ENCODE data around the gene FCF1. TPM values are rescaled to one million over a fixed set of nuclear protein-coding genes. Genes with fewer than 3 reads are reported as not detected.

The FCF1 gene
- total RNA-seq, 1 experiment from 2014 or later = 62.5 TPM

GRCh38 chr14:74704656-74705055 is 8.3 kb upstream of the FCF1 start:
- ChIA-PET CTCF (no interaction called here), POLR2A (no interaction called here)
- no peak for TF ChIP-seq CTCF (IDR thresholded peaks at IDR 0.05; ENCODE audit: insufficient read depth in 1 of 2, low read depth in 1 of 2, low read length in 1 of 2, severe bottlenecking in 1 of 2, unreplicated experiment in 1 of 2)

GRCh38 chr14:74705613-74706500 is 7.1 kb upstream of the FCF1 start:
- POLR2A ChIA-PET = no interaction called here

More at GRCh38 chr14:74704656-74705055, 8.3 kb upstream of the FCF1 start:
- intact Hi-C loops (cut with micrococcal nuclease; ENCODE audit: unreplicated experiment) = no loop called here
- Histone ChIP-seq H3K4me3 (ENCODE audit: low read depth, low read length) (no peak overlapping the region), H3K9me3 (peaks cover 14% of the 10 kb centered on the region), H3K4me1 (no peaks in the 10 kb centered on the region), H3K36me3 (ENCODE audit: control insufficient read depth, insufficient read depth, low read length) (no peaks in the 10 kb centered on the region), H3K27me3 (replicated peaks; ENCODE audit: control insufficient read depth, insufficient read depth, low read length) (no peaks in the 10 kb centered on the region)
- no peak for DNase-seq
- BruUV-seq (replicated peaks) = no TSS peak
- no peak overlapping the region for H3K27ac Mint-ChIP-seq (ENCODE audit: unreplicated experiment)
- H3K4me1 Mint-ChIP-seq (ENCODE audit: low read depth, unreplicated experiment) = no peaks in the 10 kb centered on the region
- H3K27me3 Mint-ChIP-seq (ENCODE audit: insufficient read depth, unreplicated experiment) = no peaks in the 10 kb centered on the region
- H3K36me3 Mint-ChIP-seq (ENCODE audit: insufficient read depth, unreplicated experiment) = peaks cover 6% of the 10 kb centered on the region
- H3K4me3 Mint-ChIP-seq (ENCODE audit: unreplicated experiment) = no peak overlapping the region
- H3K9me3 Mint-ChIP-seq (ENCODE audit: unreplicated experiment) = peaks cover 13% of the 10 kb centered on the region

GRCh38 chr14:74710480-74710879 is 2.5 kb upstream of the FCF1 start:
- TF ChIP-seq CTCF (IDR thresholded peaks at IDR 0.05; ENCODE audit: insufficient read depth in 1 of 2, low read depth in 1 of 2, low read length in 1 of 2, severe bottlenecking in 1 of 2, unreplicated experiment in 1 of 2) = no peak

More at GRCh38 chr14:74705613-74706500, 7.1 kb upstream of the FCF1 start:
- no peaks in the 10 kb centered on the region for H3K36me3 ChIP-seq (ENCODE audit: control insufficient read depth, insufficient read depth, low read length)
- no peaks in the 10 kb centered on the region for H3K27me3 ChIP-seq (replicated peaks; ENCODE audit: control insufficient read depth, insufficient read depth, low read length)
- no peak overlapping the region for H3K4me3 ChIP-seq (ENCODE audit: low read depth, low read length)
- Mint-ChIP-seq H3K9me3 (ENCODE audit: unreplicated experiment) (peaks cover 13% of the 10 kb centered on the region), H3K27me3 (ENCODE audit: insufficient read depth, unreplicated experiment) (no peaks in the 10 kb centered on the region), H3K27ac (ENCODE audit: unreplicated experiment) (no peak overlapping the region), H3K36me3 (ENCODE audit: insufficient read depth, unreplicated experiment) (peaks cover 6% of the 10 kb centered on the region), H3K4me3 (ENCODE audit: unreplicated experiment) (no peak overlapping the region), H3K4me1 (ENCODE audit: low read depth, unreplicated experiment) (no peaks in the 10 kb centered on the region)
- H3K9me3 ChIP-seq = peaks cover 14% of the 10 kb centered on the region
- BruUV-seq (replicated peaks) = no TSS peak
- no peak for TF ChIP-seq CTCF (IDR thresholded peaks at IDR 0.05; ENCODE audit: insufficient read depth in 1 of 2, low read depth in 1 of 2, low read length in 1 of 2, severe bottlenecking in 1 of 2, unreplicated experiment in 1 of 2)
- CTCF ChIA-PET = interaction anchor here (1.3 kb wide), 1 partner anchor 10 kb away, joined by 3 read pairs; no protein-coding TSS in a partner anchor
- intact Hi-C loops (cut with micrococcal nuclease; ENCODE audit: unreplicated experiment) = no loop called here
- H3K4me1 ChIP-seq = no peaks in the 10 kb centered on the region
- no peak for DNase-seq

More at GRCh38 chr14:74710480-74710879, 2.5 kb upstream of the FCF1 start:
- Mint-ChIP-seq H3K9me3 (ENCODE audit: unreplicated experiment) (no peaks in the 10 kb centered on the region), H3K27me3 (ENCODE audit: insufficient read depth, unreplicated experiment) (no peaks in the 10 kb centered on the region), H3K4me1 (ENCODE audit: low read depth, unreplicated experiment) (no peaks in the 10 kb centered on the region), H3K4me3 (ENCODE audit: unreplicated experiment) (no peak overlapping the region), H3K36me3 (ENCODE audit: insufficient read depth, unreplicated experiment) (peaks cover 9% of the 10 kb centered on the region), H3K27ac (ENCODE audit: unreplicated experiment) (no peak overlapping the region)
- no peak for DNase-seq
- BruUV-seq (replicated peaks) = no TSS peak
- intact Hi-C loops (cut with micrococcal nuclease; ENCODE audit: unreplicated experiment) = no loop called here
- H3K36me3 ChIP-seq (ENCODE audit: control insufficient read depth, insufficient read depth, low read length) = no peaks in the 10 kb centered on the region
- CTCF ChIA-PET = interaction anchor here (0.6 to 0.7 kb wide), 2 partner anchors 69 to 195 kb away, joined by 3 read pairs; no protein-coding TSS in a partner anchor
- no peaks in the 10 kb centered on the region for H3K27me3 ChIP-seq (replicated peaks; ENCODE audit: control insufficient read depth, insufficient read depth, low read length)
- no peak overlapping the region for H3K4me3 ChIP-seq (ENCODE audit: low read depth, low read length)
- POLR2A ChIA-PET = no interaction called here
- H3K9me3 ChIP-seq = no peaks in the 10 kb centered on the region
- 0 out of 2 replicates have a peak, but pooled peaks cover 3% of the 10 kb centered on the region for H3K4me1 ChIP-seq
